Naive thymus-derived CD4-positive, alpha-beta T cell (primary cell): ENCODE data around the gene ZSWIM6. TPM values are rescaled to one million over a fixed set of nuclear protein-coding genes. Genes with fewer than 3 reads are reported as not detected.

ENCODE experiments used
- ATAC-seq: fragments of 150-1000 bp; cut with Tn5 transposase; 2 replicates; pipeline ENCODE4 v1.10.0; 2021; ENCODE audit warnings: mild to moderate bottlenecking, moderate library complexity
- CTCF ChIA-PET: fragments of 350-600 bp; sonication (Branson Sonifier 250); formaldehyde crosslinking; loops from one replicate; lab custom pipeline; 2021; ENCODE audit warnings: antibody characterized with exemption; lab: Charles Lee
- POLR2A ChIA-PET: fragments of 350-600 bp; sonication (Branson Sonifier 250); formaldehyde crosslinking; loops from one replicate; lab custom pipeline; 2021; ENCODE audit warnings: antibody characterized with exemption, inconsistent platforms; lab: Charles Lee
- DNase-seq, 9 donors: peaks; one replicate each; pipeline versions ENCODE4 v3.0.0 to v3.0.0-alpha.2; 2020 to 2022; ENCODE audit warnings: mixed read lengths in 1 of 9
- H3K27ac ChIP-seq: one replicate; pipeline ENCODE4 v1.7.0; 2013; ENCODE audit warnings: mild to moderate bottlenecking, low read depth, low read length, moderate library complexity
- H3K27me3 ChIP-seq, 2 donors: one replicate each; pipeline ENCODE4 v1.7.0; 2013; ENCODE audit warnings: low read length in 2 of 2, mild to moderate bottlenecking in 2 of 2, moderate library complexity in 2 of 2; ENCODE audit not compliant: control insufficient read depth in 2 of 2, insufficient read depth in 2 of 2
- H3K36me3 ChIP-seq, 3 experiments: 1 replicate in 2 of 3; 2 replicates in 1 of 3; pipeline ENCODE4 v1.7.0; 2013; ENCODE audit warnings: low read length in 3 of 3, mild to moderate bottlenecking in 3 of 3, moderate library complexity in 1 of 3; ENCODE audit not compliant: insufficient read depth in 3 of 3, control insufficient read depth in 2 of 3
- H3K4me1 ChIP-seq, 2 donors: one replicate each; pipeline ENCODE4 v1.7.0; 2013; ENCODE audit warnings: low read length in 2 of 2, mild to moderate bottlenecking in 2 of 2, moderate library complexity in 1 of 2; ENCODE audit not compliant: control insufficient read depth in 2 of 2, insufficient read depth in 2 of 2
- H3K4me3 ChIP-seq: 2 replicates; pipeline ENCODE4 v1.7.0; 2013; ENCODE audit warnings: mild to moderate bottlenecking, low read length
- H3K9me3 ChIP-seq, 3 experiments: 1 replicate in 2 of 3; 2 replicates in 1 of 3; pipeline ENCODE4 v1.7.0; 2013; ENCODE audit warnings: low read length in 3 of 3; ENCODE audit not compliant: control insufficient read depth in 2 of 3
- H3K27ac Mint-ChIP-seq, 9 donors: one replicate each; pipeline ENCODE4 v1.8.0; 2020 to 2022; ENCODE audit warnings: mixed read lengths in 9 of 9, mild to moderate bottlenecking in 8 of 9, moderate library complexity in 5 of 9, inconsistent platforms in 2 of 9
- H3K27me3 Mint-ChIP-seq, 5 donors: one replicate each; pipeline ENCODE4 v1.8.0; 2021 to 2022; ENCODE audit warnings: mixed read lengths in 5 of 5, mild to moderate bottlenecking in 1 of 5
- H3K36me3 Mint-ChIP-seq, 5 donors: one replicate each; pipeline ENCODE4 v1.8.0; 2020 to 2022; ENCODE audit warnings: mixed read lengths in 5 of 5, mild to moderate bottlenecking in 3 of 5, inconsistent platforms in 1 of 5
- H3K4me1 Mint-ChIP-seq, 7 donors: one replicate each; pipeline ENCODE4 v1.8.0; 2020 to 2022; ENCODE audit warnings: mixed read lengths in 7 of 7, mild to moderate bottlenecking in 3 of 7, inconsistent platforms in 1 of 7
- H3K4me3 Mint-ChIP-seq, 10 donors: one replicate each; pipeline ENCODE4 v1.8.0; 2020 to 2022; ENCODE audit warnings: mild to moderate bottlenecking in 10 of 10, mixed read lengths in 10 of 10, moderate library complexity in 6 of 10, inconsistent platforms in 2 of 10
- H3K9me3 Mint-ChIP-seq, 11 donors: one replicate each; pipeline ENCODE4 v1.8.0; 2020 to 2022; ENCODE audit warnings: mixed read lengths in 11 of 11, mild to moderate bottlenecking in 4 of 11, inconsistent platforms in 1 of 11, moderate library complexity in 1 of 11
- intact Hi-C, 2 donors: fragments of 100-400 bp; cut with micrococcal nuclease; formaldehyde crosslinking; loops; one replicate each; pipeline ENCODE4 v1.15.1; 2023
- polyA plus RNA-seq, 2 donors: library from polyadenylated mRNA; unstranded; fragments of 300-500 nt; fragmentation: Illumina TruSeq; gene quantifications; one replicate each; pipeline ENCODE4 v1.2.3, GENCODE V29; 2021
- total RNA-seq, 6 experiments: library from RNA in 5 of 6; stranded (reverse) in 5 of 6; gene quantifications; 1 replicate in 5 of 6; 2 replicates in 1 of 6; pipeline ENCODE4 v1.2.3 and lab custom pipeline; 2021 to 2026

The ZSWIM6 gene
- total and polyA plus RNA-seq, 7 experiments from 2014 or later: 0.29 to 18.5 (median 8.2) TPM

GRCh38 chr5:61489574-61489973 is 157.5 kb downstream of the ZSWIM6 start:
- H3K27ac ChIP-seq: no peak overlapping the region
- POLR2A ChIA-PET: no interaction called here
- CTCF ChIA-PET: no interaction called here
- DNase-seq: no peak
- Mint-ChIP-seq H3K4me3 (no peak overlapping the region), H3K27me3 (no peaks in the 10 kb centered on the region), H3K4me1 (peaks cover 0 to 21% (median 15%) of the 10 kb centered on the region in 7 donors), H3K27ac (no peak overlapping the region), H3K36me3 (peaks cover 2 to 64% (median 43%) of the 10 kb centered on the region in 5 donors), H3K9me3 (peaks cover 0 to 11% (median 0%) of the 10 kb centered on the region in 11 donors)
- H3K4me3 ChIP-seq: no peak overlapping the region
- H3K4me1 ChIP-seq: no peaks in the 10 kb centered on the region
- ATAC-seq: no peak
- peaks cover 0 to 3% (median 0%) of the 10 kb centered on the region in 3 experiments for H3K36me3 ChIP-seq
- no peaks in the 10 kb centered on the region for H3K9me3 ChIP-seq
- H3K27me3 ChIP-seq: no peaks in the 10 kb centered on the region
- intact Hi-C loops: no loop called here

- Histone ChIP-seq H3K4me3 (no peak overlapping the region), H3K36me3 (peaks cover 0 to 3% (median 0%) of the 10 kb centered on the region in 3 experiments), H3K27ac (no peak overlapping the region), H3K9me3 (no peaks in the 10 kb centered on the region), H3K4me1 (no peaks in the 10 kb centered on the region), H3K27me3 (no peaks in the 10 kb centered on the region)
- Mint-ChIP-seq H3K4me1 (peaks cover 0 to 10% (median 5%) of the 10 kb centered on the region in 7 donors), H3K9me3 (peaks cover 0 to 4% (median 0%) of the 10 kb centered on the region in 11 donors), H3K27me3 (no peaks in the 10 kb centered on the region), H3K36me3 (peaks cover 2 to 55% (median 28%) of the 10 kb centered on the region in 5 donors), H3K4me3 (no peak overlapping the region), H3K27ac (no peak overlapping the region)
- POLR2A ChIA-PET: no interaction called here
- intact Hi-C loops: no loop called here
- ATAC-seq (no peak), DNase-seq (no peak)
- CTCF ChIA-PET: no interaction called here
Measured at GRCh38 chr5:61491861-61492260, 159.8 kb downstream of the ZSWIM6 start.

- no peak overlapping the region for H3K27ac ChIP-seq
- POLR2A ChIA-PET: no interaction called here
- ATAC-seq (no peak), DNase-seq (no peak)
- CTCF ChIA-PET: no interaction called here
- peaks cover 0 to 4% (median 0%) of the 10 kb centered on the region in 7 donors for H3K4me1 Mint-ChIP-seq
- no peak overlapping the region for H3K4me3 ChIP-seq
- peaks cover 0 to 3% (median 0%) of the 10 kb centered on the region in 3 experiments for H3K36me3 ChIP-seq
- H3K36me3 Mint-ChIP-seq: peaks cover 1 to 39% (median 20%) of the 10 kb centered on the region in 5 donors
- no peaks in the 10 kb centered on the region for H3K27me3 ChIP-seq
- H3K27me3 Mint-ChIP-seq: no peaks in the 10 kb centered on the region
- no peak overlapping the region for H3K27ac Mint-ChIP-seq
- H3K4me3 Mint-ChIP-seq: no peak overlapping the region
- intact Hi-C loops: no loop called here
- no peaks in the 10 kb centered on the region for H3K4me1 ChIP-seq
- H3K9me3 ChIP-seq: no peaks in the 10 kb centered on the region
- H3K9me3 Mint-ChIP-seq: peaks cover 0 to 3% (median 0%) of the 10 kb centered on the region in 11 donors
Measured at GRCh38 chr5:61493973-61494372, 161.9 kb downstream of the ZSWIM6 start.

GRCh38 chr5:61496446-61496845 is 164.4 kb downstream of the ZSWIM6 start:
- DNase-seq (no peak), ATAC-seq (no peak)
- H3K27ac ChIP-seq: no peak overlapping the region
- no peaks in the 10 kb centered on the region for H3K9me3 ChIP-seq
- intact Hi-C loops: no loop called here
- CTCF ChIA-PET: no interaction called here
- Mint-ChIP-seq H3K9me3 (peaks cover 0 to 3% (median 0%) of the 10 kb centered on the region in 11 donors), H3K36me3 (peaks cover 0 to 47% (median 32%) of the 10 kb centered on the region in 5 donors), H3K4me3 (no peak overlapping the region), H3K4me1 (peaks cover 0 to 7% (median 0%) of the 10 kb centered on the region in 7 donors), H3K27ac (no peak overlapping the region), H3K27me3 (no peaks in the 10 kb centered on the region)
- H3K36me3 ChIP-seq: peaks cover 0 to 3% (median 0%) of the 10 kb centered on the region in 3 experiments
- no peak overlapping the region for H3K4me3 ChIP-seq
- no peaks in the 10 kb centered on the region for H3K4me1 ChIP-seq
- H3K27me3 ChIP-seq: no peaks in the 10 kb centered on the region
- POLR2A ChIA-PET: no interaction called here

GRCh38 chr5:61496860-61497259 is 164.8 kb downstream of the ZSWIM6 start:
- Histone ChIP-seq H3K4me1 (no peaks in the 10 kb centered on the region), H3K36me3 (peaks cover 0 to 3% (median 0%) of the 10 kb centered on the region in 3 experiments), H3K9me3 (no peaks in the 10 kb centered on the region), H3K4me3 (no peak overlapping the region), H3K27me3 (no peaks in the 10 kb centered on the region), H3K27ac (no peak overlapping the region)
- intact Hi-C loops: no loop called here
- no peak for DNase-seq
- Mint-ChIP-seq H3K9me3 (peaks cover 0 to 3% (median 0%) of the 10 kb centered on the region in 11 donors), H3K27ac (no peak overlapping the region), H3K4me3 (no peak overlapping the region), H3K27me3 (no peaks in the 10 kb centered on the region), H3K36me3 (peaks cover 0 to 50% (median 32%) of the 10 kb centered on the region in 5 donors), H3K4me1 (peaks cover 0 to 9% (median 0%) of the 10 kb centered on the region in 7 donors)
- CTCF ChIA-PET: no interaction called here
- no peak for ATAC-seq
- POLR2A ChIA-PET: no interaction called here

- ChIA-PET CTCF (interaction anchor here (0.7 kb wide), 1 partner anchor 783 kb away, joined by 3 read pairs; no protein-coding TSS in a partner anchor), POLR2A (no interaction called here)
- no peaks in the 10 kb centered on the region for H3K27me3 Mint-ChIP-seq
- Histone ChIP-seq H3K4me3 (no peak overlapping the region), H3K27ac (no peak overlapping the region), H3K36me3 (peaks cover 0 to 4% (median 3%) of the 10 kb centered on the region in 3 experiments), H3K4me1 (no peaks in the 10 kb centered on the region), H3K27me3 (no peaks in the 10 kb centered on the region), H3K9me3 (no peaks in the 10 kb centered on the region)
- no peak overlapping the region for H3K4me3 Mint-ChIP-seq
- peaks cover 0 to 47% (median 32%) of the 10 kb centered on the region in 5 donors for H3K36me3 Mint-ChIP-seq
- H3K9me3 Mint-ChIP-seq: peaks cover 0 to 3% (median 0%) of the 10 kb centered on the region in 11 donors
- DNase-seq (no peak), ATAC-seq (no peak)
- intact Hi-C loops: no loop called here
- H3K27ac Mint-ChIP-seq: no peak overlapping the region
- H3K4me1 Mint-ChIP-seq: peaks cover 0 to 13% (median 0%) of the 10 kb centered on the region in 7 donors
Measured at GRCh38 chr5:61498121-61498520, 166.1 kb downstream of the ZSWIM6 start.

GRCh38 chr5:61501971-61502370 is 169.9 kb downstream of the ZSWIM6 start:
- intact Hi-C loops: no loop called here
- H3K27me3 ChIP-seq: no peaks in the 10 kb centered on the region
- CTCF ChIA-PET: interaction anchor here (0.8 kb wide), 1 partner anchor 10 kb away, joined by 4 read pairs; no protein-coding TSS in a partner anchor

More at GRCh38 chr5:61501971-61502370, 169.9 kb downstream of the ZSWIM6 start:
- Mint-ChIP-seq H3K4me3 (no peak overlapping the region), H3K4me1 (peaks cover 0 to 13% (median 0%) of the 10 kb centered on the region in 7 donors), H3K9me3 (no peaks in the 10 kb centered on the region), H3K27me3 (no peaks in the 10 kb centered on the region), H3K36me3 (peaks cover 0 to 32% (median 18%) of the 10 kb centered on the region in 5 donors), H3K27ac (no peak overlapping the region)
- H3K4me1 ChIP-seq: no peaks in the 10 kb centered on the region
- no peaks in the 10 kb centered on the region for H3K9me3 ChIP-seq
- H3K36me3 ChIP-seq: peaks cover 0 to 4% (median 0%) of the 10 kb centered on the region in 3 experiments
- no peak overlapping the region for H3K27ac ChIP-seq
- no peak overlapping the region for H3K4me3 ChIP-seq
- DNase-seq: no peak
- no peak for ATAC-seq
- POLR2A ChIA-PET: no interaction called here
